GM23248 (cell line): ENCODE data around the gene ENOSF1. TPM values are rescaled to one million over a fixed set of nuclear protein-coding genes. Genes with fewer than 3 reads are reported as not detected.

Experiments
- DNase-seq: peaks from one replicate; pipeline ENCODE4 v3.0.0-alpha.2; 2015
- H2AFZ ChIP-seq: fragments of 200-600 bp; sonication (generic); 2 replicates; pipeline ENCODE4 v1.6.1; 2016; ENCODE audit warnings: antibody characterized with exemption
- H3F3A ChIP-seq: fragments of 200-600 bp; sonication (generic); 2 replicates; pipeline ENCODE4 v1.6.1; 2016; ENCODE audit warnings: mild to moderate bottlenecking, antibody characterized with exemption, mixed run types; ENCODE audit not compliant: insufficient read depth
- H3K27ac ChIP-seq: fragments of 200-600 bp; sonication (generic); 2 replicates; pipeline ENCODE4 v1.5.1; 2016; ENCODE audit warnings: mild to moderate bottlenecking
- H3K27me3 ChIP-seq: fragments of 200-600 bp; sonication (generic); replicated peaks from 2 replicates; pipeline ENCODE4 v1.6.1; 2016; ENCODE audit warnings: mild to moderate bottlenecking; ENCODE audit not compliant: insufficient read depth
- H3K36me3 ChIP-seq: fragments of 200-600 bp; sonication (generic); 2 replicates; pipeline ENCODE4 v1.6.1; 2016; ENCODE audit warnings: low read depth, mild to moderate bottlenecking
- H3K4me1 ChIP-seq: fragments of 200-600 bp; sonication (generic); 2 replicates; pipeline ENCODE4 v1.6.1; 2016; ENCODE audit warnings: mild to moderate bottlenecking; ENCODE audit not compliant: insufficient read depth
- H3K4me2 ChIP-seq: fragments of 200-600 bp; sonication (generic); one replicate; pipeline ENCODE4 v1.6.1; 2016; ENCODE audit warnings: mild to moderate bottlenecking; ENCODE audit not compliant: unreplicated experiment
- H3K4me3 ChIP-seq: fragments of 200-600 bp; sonication (generic); 2 replicates; pipeline ENCODE4 v1.5.1; 2016; ENCODE audit warnings: mild to moderate bottlenecking
- H3K79me2 ChIP-seq: fragments of 200-600 bp; sonication (generic); 2 replicates; pipeline ENCODE4 v1.6.1; 2016; ENCODE audit warnings: mild to moderate bottlenecking; ENCODE audit not compliant: insufficient read depth
- H3K9ac ChIP-seq: fragments of 200-600 bp; sonication (generic); 2 replicates; pipeline ENCODE4 v1.6.1; 2016; ENCODE audit warnings: mild to moderate bottlenecking
- H3K9me2 ChIP-seq: fragments of 200-600 bp; sonication (generic); 2 replicates; pipeline ENCODE4 v1.6.1; 2016; ENCODE audit warnings: mixed run types, mild to moderate bottlenecking, moderate library complexity; ENCODE audit not compliant: insufficient read depth
- H3K9me3 ChIP-seq: fragments of 200-600 bp; sonication (generic); one replicate; pipeline ENCODE4 v1.6.1; 2017; ENCODE audit warnings: low read depth
- H4K20me1 ChIP-seq: fragments of 200-600 bp; sonication (generic); 2 replicates; pipeline ENCODE4 v1.6.0; 2016; ENCODE audit not compliant: insufficient read depth
- EZH2 ChIP-seq: fragments of 200-600 bp; sonication (generic); IDR thresholded peaks from 2 replicates; pipeline ENCODE4 v1.6.1; 2018; ENCODE audit warnings: antibody characterized with exemption, mild to moderate bottlenecking; ENCODE audit not compliant: insufficient read depth, poor library complexity, severe bottlenecking
- EZH2phosphoT487 ChIP-seq: fragments of 200-600 bp; sonication (generic); IDR thresholded peaks from 2 replicates; pipeline ENCODE4 v1.6.1; 2018; ENCODE audit warnings: antibody characterized with exemption, moderate library complexity, mild to moderate bottlenecking, low read depth; ENCODE audit not compliant: insufficient read depth
- WGBS, 2 experiments: methylation state at CpG; one replicate each; pipeline ENCODE4 v1.1.6; 2015 to 2017; ENCODE audit warnings: low lambda C conversion rate in 2 of 2, low coverage in 1 of 2; ENCODE audit errors: missing lambda C conversion rate in 2 of 2; 5-methylcytosine and 5-hydroxymethylcytosine counted together
- in situ Hi-C: fragments of 300-500 bp; cut with MboI; formaldehyde crosslinking; loops from 2 replicates; pipeline ENCODE4 v1.15.0; 2020
- polyA plus RNA-seq: library from polyadenylated mRNA; unstranded; fragments of >200 nt; fragmentation: Nextera tagmentation; extraction: Ambion mirVana; gene quantifications from 2 replicates; pipeline ENCODE4 v1.2.1, GENCODE V29; 2016
- total RNA-seq: library from RNA; depleted of rRNA; stranded (reverse); fragments of >200 nt; shearing (Covaris generic); gene quantifications from 2 replicates; pipeline ENCODE4 v1.2.3, GENCODE V29; 2014

Gene ENOSF1
- total and polyA plus RNA-seq, 2 experiments from 2014 or later = 17.5 to 20.0 TPM

GRCh38 chr18:750456-750855, 38.0 kb upstream of the ENOSF1 start:
- no peaks in the 10 kb centered on the region for H3F3A ChIP-seq
- H3K9me2 ChIP-seq = no peaks in the 10 kb centered on the region
- H3K4me2 ChIP-seq = no peak overlapping the region
- H3K4me3 ChIP-seq = no peak overlapping the region
- H3K4me1 ChIP-seq = no peaks in the 10 kb centered on the region
- H3K27ac ChIP-seq = no peak overlapping the region
- in situ Hi-C loops = no loop called here
- H4K20me1 ChIP-seq = no peaks in the 10 kb centered on the region
- no peaks in the 10 kb centered on the region for H3K27me3 ChIP-seq
- H3K36me3 ChIP-seq = peaks cover 15% of the 10 kb centered on the region
- DNase-seq = no peak
- H2AFZ ChIP-seq = no peak overlapping the region
- TF ChIP-seq EZH2phosphoT487 (no peak), EZH2 (no peak)
- H3K9ac ChIP-seq = no peak overlapping the region
- peaks cover 4% of the 10 kb centered on the region; the same call in 1 of the 2 replicates for H3K79me2 ChIP-seq
- H3K9me3 ChIP-seq = no peaks in the 10 kb centered on the region
- WGBS, 2 experiments = 96 to 100% methylated on average over 1 of the region's 1 CpG

GRCh38 chr18:744832-745597, 32.6 kb upstream of the ENOSF1 start:
- Histone ChIP-seq H3K36me3 (peaks cover 22% of the 10 kb centered on the region; the same call in 1 of the 2 replicates), H3K9me3 (no peaks in the 10 kb centered on the region), H3F3A (peaks cover 3% of the 10 kb centered on the region; the same call in 1 of the 2 replicates), H2AFZ (no peak overlapping the region), H3K4me1 (peaks cover 3% of the 10 kb centered on the region; the same call in 1 of the 2 replicates), H3K9ac (no peak overlapping the region), H3K4me3 (no peak overlapping the region), H3K4me2 (no peak overlapping the region), H3K79me2 (no peaks in the 10 kb centered on the region), H3K27me3 (no peaks in the 10 kb centered on the region), H3K9me2 (no peaks in the 10 kb centered on the region), H4K20me1 (no peaks in the 10 kb centered on the region), H3K27ac (no peak overlapping the region)
- DNase-seq = no peak
- in situ Hi-C loops = loop anchor here (5.0 kb wide), 1 partner anchor 82 kb away; no protein-coding TSS in a partner anchor
- no peak for TF ChIP-seq EZH2
- TF ChIP-seq EZH2phosphoT487 = no peak
- WGBS, 2 experiments = 93 to 100% methylated on average over 2 of the region's 2 CpGs

- Histone ChIP-seq H3K27ac (no peak overlapping the region), H3K4me3 (no peak overlapping the region), H3K9me2 (no peaks in the 10 kb centered on the region), H2AFZ (no peak overlapping the region), H3K36me3 (peaks cover 28% of the 10 kb centered on the region), H3K4me1 (peaks cover 6% of the 10 kb centered on the region; the same call in 1 of the 2 replicates), H3K4me2 (no peak overlapping the region), H3K9me3 (no peaks in the 10 kb centered on the region), H4K20me1 (no peaks in the 10 kb centered on the region), H3K9ac (no peak overlapping the region), H3F3A (peaks cover 3% of the 10 kb centered on the region; the same call in 1 of the 2 replicates), H3K79me2 (no peaks in the 10 kb centered on the region), H3K27me3 (no peaks in the 10 kb centered on the region)
- in situ Hi-C loops = loop anchor here (5.0 kb wide), 1 partner anchor 85 kb away; no protein-coding TSS in a partner anchor
- DNase-seq = peak; percentile 68
- TF ChIP-seq EZH2phosphoT487 = no peak
- no peak for TF ChIP-seq EZH2
Observed at GRCh38 chr18:741931-742512, 29.6 kb upstream of the ENOSF1 start.

GRCh38 chr18:732371-732770, 19.9 kb upstream of the ENOSF1 start:
- H3K27me3 ChIP-seq = no peaks in the 10 kb centered on the region
- H3K36me3 ChIP-seq = peaks cover 6% of the 10 kb centered on the region
- H3K27ac ChIP-seq = no peak overlapping the region
- H3K9ac ChIP-seq = no peak overlapping the region
- H3F3A ChIP-seq = no peaks in the 10 kb centered on the region
- no peaks in the 10 kb centered on the region for H3K9me3 ChIP-seq
- H3K4me2 ChIP-seq = no peak overlapping the region
- no peak for DNase-seq
- in situ Hi-C loops = no loop called here
- TF ChIP-seq EZH2 (no peak), EZH2phosphoT487 (no peak)
- WGBS, 2 experiments = 95 to 97% methylated on average over 3 of the region's 3 CpGs
- no peaks in the 10 kb centered on the region for H3K9me2 ChIP-seq
- H2AFZ ChIP-seq = no peak overlapping the region
- no peak overlapping the region for H3K4me3 ChIP-seq
- H3K79me2 ChIP-seq = no peaks in the 10 kb centered on the region
- no peaks in the 10 kb centered on the region for H4K20me1 ChIP-seq
- peaks cover 11% of the 10 kb centered on the region for H3K4me1 ChIP-seq
